SU-DHL-6 (cell line): Measurements from ENCODE around the gene SH3RF3.

Source experiments
- CTCF ChIP-seq: fragments of 200-600 bp; sonication (generic); IDR thresholded peaks from one replicate; pipeline ENCODE4 v1.5.1; 2017; ENCODE audit warnings: antibody characterized with exemption, mild to moderate bottlenecking, low read length, moderate library complexity; ENCODE audit not compliant: insufficient read depth, poor library complexity, severe bottlenecking
- EZH2phosphoT487 ChIP-seq: fragments of 200-600 bp; sonication (generic), shearing (Covaris generic); conservative IDR thresholded peaks from 2 replicates; pipeline ENCODE4 v1.6.1; 2018; ENCODE audit warnings: mild to moderate bottlenecking, antibody characterized with exemption, low read length, moderate library complexity, mixed read lengths

GRCh38 chr2:109304242-109304641, 175.2 kb downstream of the SH3RF3 start:
- TF ChIP-seq CTCF: no peak
- TF ChIP-seq EZH2phosphoT487: no peak
